C1 segment of cervical spinal cord (tissue), 14 donors: ENCODE measurements around the gene NLRP3.
"Not testable (repeated sequence)": the region's sequence is repeated elsewhere in the genome, so short reads cannot be mapped to it uniquely, and the experiment has no call there.

Experiments
- DNase-seq, 14 donors: peaks; one replicate each; lab custom pipeline; 2025; lab: John Stamatoyannopoulos, UW

The NLRP3 gene

GRCh38 chr1:247415423-247416361 lies at the start of gene NLRP3:
Gene NLRP3, plus strand, starts transcription at chr1:247416173. Its CDS starts 2,628 bp downstream, at chr1:247418801.
- DNase-seq, result peak in 7 of 14 donors; percentile 32 to 77 (median 59)

GRCh38 chr1:247366345-247366744 lies 49.6 kb upstream of the NLRP3 start:
- DNase-seq, result not testable (repeated sequence)

- DNase-seq, result no peak
Measured at GRCh38 chr1:247366926-247367645, 48.9 kb upstream of the NLRP3 start.

GRCh38 chr1:247367786-247368422 lies 48.1 kb upstream of the NLRP3 start:
- no peak for DNase-seq

GRCh38 chr1:247368490-247369145 lies 47.4 kb upstream of the NLRP3 start:
- DNase-seq, result no peak

- no peak for DNase-seq
Measured at GRCh38 chr1:247370786-247371732, 44.9 kb upstream of the NLRP3 start.

- no peak for DNase-seq
Measured at GRCh38 chr1:247371801-247372259, 44.1 kb upstream of the NLRP3 start.

- peak in 2 of 14 donors; percentile 4 to 11 for DNase-seq
Measured at GRCh38 chr1:247373721-247374141, 42.2 kb upstream of the NLRP3 start.

GRCh38 chr1:247374651-247375334 lies 41.2 kb upstream of the NLRP3 start:
- DNase-seq, result not testable (repeated sequence)

GRCh38 chr1:247375747-247376146 lies 40.2 kb upstream of the NLRP3 start:
- DNase-seq, result no peak

GRCh38 chr1:247376659-247377058 lies 39.3 kb upstream of the NLRP3 start:
- no peak for DNase-seq

- DNase-seq, result not testable (repeated sequence)
Measured at GRCh38 chr1:247377656-247378055, 38.3 kb upstream of the NLRP3 start.

- DNase-seq, result no peak
Measured at GRCh38 chr1:247378334-247379073, 37.5 kb upstream of the NLRP3 start.

GRCh38 chr1:247385283-247385682 lies 30.7 kb upstream of the NLRP3 start:
- DNase-seq, result no peak

- DNase-seq, result no peak
Measured at GRCh38 chr1:247386217-247386616, 29.8 kb upstream of the NLRP3 start.

- DNase-seq, result peak in 1 of 14 donors; percentile 8
Measured at GRCh38 chr1:247386687-247387086, 29.3 kb upstream of the NLRP3 start.

GRCh38 chr1:247387096-247387495 lies 28.9 kb upstream of the NLRP3 start:
- peak in 3 of 14 donors; percentile 6 to 34 (median 7) for DNase-seq

GRCh38 chr1:247387565-247387964 lies 28.4 kb upstream of the NLRP3 start:
- DNase-seq, result no peak
